ENCODE measurements around the gene ZNF71. TPM values are rescaled to one million over a fixed set of nuclear protein-coding genes. Genes with fewer than 3 reads are reported as not detected.

Gene ZNF71
- total RNA-seq, 6 experiments from 2014 or later: 5.1 to 5.9 (median 5.6) TPM

DNA sequence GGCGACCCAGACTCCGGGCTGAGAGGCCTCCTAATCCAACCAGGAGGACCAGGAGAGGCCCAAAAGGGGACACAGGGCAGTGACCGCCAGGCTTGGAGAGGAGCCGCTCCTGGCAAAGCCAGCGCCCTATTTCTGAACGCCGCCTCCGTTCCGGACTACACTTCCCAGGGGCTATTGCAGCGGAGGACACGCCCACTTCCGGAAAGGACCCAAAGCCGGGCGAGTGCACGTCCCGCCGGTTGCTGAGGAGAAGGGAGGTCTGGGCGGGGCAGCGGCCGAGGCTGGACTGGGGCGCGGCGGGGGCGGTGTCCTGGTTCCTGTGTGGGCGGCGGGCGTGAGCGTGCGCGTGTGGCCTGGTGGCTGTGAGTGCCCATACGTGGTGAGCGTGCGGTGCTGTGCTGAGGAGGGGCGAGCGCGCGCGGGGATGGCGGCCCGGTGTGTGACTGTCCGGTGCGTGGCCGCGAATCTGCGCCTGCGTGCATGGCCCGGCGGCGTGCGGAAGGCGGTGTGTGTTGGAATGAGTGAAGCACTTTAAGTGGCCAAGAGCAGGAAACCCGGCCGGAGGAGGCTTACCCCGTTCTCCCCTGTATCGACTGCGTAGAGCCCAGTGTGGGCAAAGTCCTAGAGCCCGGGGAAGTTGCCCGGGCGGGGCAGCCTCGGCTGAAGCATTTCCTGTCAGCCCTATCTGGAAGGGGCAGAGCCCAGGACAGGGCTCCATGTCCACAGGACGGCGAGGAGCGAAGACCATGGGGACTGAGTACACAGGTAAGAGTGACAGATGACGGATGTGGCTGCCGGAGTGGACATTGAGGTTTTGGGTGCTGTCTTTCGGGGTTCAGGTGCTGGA is 27.6 kb upstream of the ZNF71 start, which contains the start of gene ZNF470:
Gene ZNF470, plus strand, starts transcription at position 195 of the 847 bp plus-strand sequence. CDS start 2,844 bp downstream, outside the sequence.
- H3K4me1 Mint-ChIP-seq (ENCODE audit: low read depth): peaks cover 7% of the 10 kb centered on the region
- peak within 1 kb of the TSS; percentile 86 for H3K27ac Mint-ChIP-seq
- TF ChIP-seq, protein P1, sequence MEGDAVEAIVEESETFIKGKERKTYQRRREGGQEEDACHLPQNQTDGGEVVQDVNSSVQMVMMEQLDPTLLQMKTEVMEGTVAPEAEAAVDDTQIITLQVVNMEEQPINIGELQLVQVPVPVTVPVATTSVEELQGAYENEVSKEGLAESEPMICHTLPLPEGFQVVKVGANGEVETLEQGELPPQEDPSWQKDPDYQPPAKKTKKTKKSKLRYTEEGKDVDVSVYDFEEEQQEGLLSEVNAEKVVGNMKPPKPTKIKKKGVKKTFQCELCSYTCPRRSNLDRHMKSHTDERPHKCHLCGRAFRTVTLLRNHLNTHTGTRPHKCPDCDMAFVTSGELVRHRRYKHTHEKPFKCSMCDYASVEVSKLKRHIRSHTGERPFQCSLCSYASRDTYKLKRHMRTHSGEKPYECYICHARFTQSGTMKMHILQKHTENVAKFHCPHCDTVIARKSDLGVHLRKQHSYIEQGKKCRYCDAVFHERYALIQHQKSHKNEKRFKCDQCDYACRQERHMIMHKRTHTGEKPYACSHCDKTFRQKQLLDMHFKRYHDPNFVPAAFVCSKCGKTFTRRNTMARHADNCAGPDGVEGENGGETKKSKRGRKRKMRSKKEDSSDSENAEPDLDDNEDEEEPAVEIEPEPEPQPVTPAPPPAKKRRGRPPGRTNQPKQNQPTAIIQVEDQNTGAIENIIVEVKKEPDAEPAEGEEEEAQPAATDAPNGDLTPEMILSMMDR (IDR thresholded peaks at IDR 0.05): no peak
- peak; percentile 89 for DNase-seq
- peaks cover 82% of the 10 kb centered on the region for H3K9me3 Mint-ChIP-seq
- no peaks in the 10 kb centered on the region; the same call in 1 of the 2 replicates for H3K27me3 Mint-ChIP-seq (ENCODE audit: insufficient read depth)
- H3K4me3 Mint-ChIP-seq: peak within 1 kb of the TSS; percentile 98
- H3K36me3 Mint-ChIP-seq (ENCODE audit: low read depth): peaks cover 61% of the 10 kb centered on the region

DNA sequence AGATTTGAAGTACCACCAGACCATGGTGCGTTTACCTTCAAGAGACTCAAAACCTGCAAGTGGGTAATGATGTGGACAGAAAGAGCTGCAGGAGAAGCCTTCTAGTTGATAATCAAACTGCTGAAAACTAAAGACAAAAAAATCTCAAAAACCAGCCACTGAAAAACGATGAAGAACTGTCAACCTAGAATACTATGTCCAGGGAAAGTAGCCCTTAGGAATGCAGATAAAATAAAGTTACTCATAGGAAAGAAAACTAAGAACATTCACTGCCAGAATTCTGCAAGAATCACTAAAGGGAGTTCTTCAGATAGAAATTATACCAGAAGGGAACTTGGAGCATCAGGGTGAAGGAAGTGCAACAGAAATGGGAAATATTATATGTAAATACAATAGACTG is 22.5 kb upstream of the ZNF71 start:
- H3K36me3 Mint-ChIP-seq (ENCODE audit: low read depth): peaks cover 83% of the 10 kb centered on the region
- peaks cover 86% of the 10 kb centered on the region for H3K9me3 Mint-ChIP-seq
- DNase-seq: no peak
- H3K4me3 Mint-ChIP-seq: no peak overlapping the region
- H3K4me1 Mint-ChIP-seq (ENCODE audit: low read depth): peaks cover 5% of the 10 kb centered on the region
- TF ChIP-seq, protein P1 (IDR thresholded peaks at IDR 0.05): no peak
- H3K27me3 Mint-ChIP-seq (ENCODE audit: insufficient read depth): no peaks in the 10 kb centered on the region
- no peak overlapping the region for H3K27ac Mint-ChIP-seq

DNA sequence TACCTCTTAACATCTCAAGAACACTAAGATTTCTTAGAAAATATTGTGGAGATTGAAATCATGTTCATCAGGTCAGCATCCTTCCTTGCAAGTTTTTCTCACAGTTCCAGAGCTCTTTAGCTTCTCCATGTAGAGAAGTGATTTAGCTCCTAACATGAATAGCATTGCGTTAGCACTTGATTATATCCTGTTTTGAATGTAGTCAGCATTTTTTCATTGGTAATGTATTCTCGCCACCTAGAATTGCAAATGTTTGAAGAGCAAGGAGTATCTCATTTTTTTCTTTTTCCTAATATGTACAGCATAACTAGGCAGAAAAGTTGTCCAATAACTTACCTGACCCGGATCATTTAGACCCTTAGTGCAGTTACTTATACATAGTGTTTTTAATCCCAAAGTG is 21.2 kb upstream of the ZNF71 start:
- TF ChIP-seq, protein P1 (IDR thresholded peaks at IDR 0.05): no peak
- H3K4me3 Mint-ChIP-seq: no peak overlapping the region
- DNase-seq: no peak
- no peaks in the 10 kb centered on the region for H3K4me1 Mint-ChIP-seq (ENCODE audit: low read depth)
- peaks cover 91% of the 10 kb centered on the region for H3K36me3 Mint-ChIP-seq (ENCODE audit: low read depth)
- H3K9me3 Mint-ChIP-seq: peaks cover 90% of the 10 kb centered on the region
- H3K27ac Mint-ChIP-seq: no peak overlapping the region
- H3K27me3 Mint-ChIP-seq (ENCODE audit: insufficient read depth): no peaks in the 10 kb centered on the region

DNA sequence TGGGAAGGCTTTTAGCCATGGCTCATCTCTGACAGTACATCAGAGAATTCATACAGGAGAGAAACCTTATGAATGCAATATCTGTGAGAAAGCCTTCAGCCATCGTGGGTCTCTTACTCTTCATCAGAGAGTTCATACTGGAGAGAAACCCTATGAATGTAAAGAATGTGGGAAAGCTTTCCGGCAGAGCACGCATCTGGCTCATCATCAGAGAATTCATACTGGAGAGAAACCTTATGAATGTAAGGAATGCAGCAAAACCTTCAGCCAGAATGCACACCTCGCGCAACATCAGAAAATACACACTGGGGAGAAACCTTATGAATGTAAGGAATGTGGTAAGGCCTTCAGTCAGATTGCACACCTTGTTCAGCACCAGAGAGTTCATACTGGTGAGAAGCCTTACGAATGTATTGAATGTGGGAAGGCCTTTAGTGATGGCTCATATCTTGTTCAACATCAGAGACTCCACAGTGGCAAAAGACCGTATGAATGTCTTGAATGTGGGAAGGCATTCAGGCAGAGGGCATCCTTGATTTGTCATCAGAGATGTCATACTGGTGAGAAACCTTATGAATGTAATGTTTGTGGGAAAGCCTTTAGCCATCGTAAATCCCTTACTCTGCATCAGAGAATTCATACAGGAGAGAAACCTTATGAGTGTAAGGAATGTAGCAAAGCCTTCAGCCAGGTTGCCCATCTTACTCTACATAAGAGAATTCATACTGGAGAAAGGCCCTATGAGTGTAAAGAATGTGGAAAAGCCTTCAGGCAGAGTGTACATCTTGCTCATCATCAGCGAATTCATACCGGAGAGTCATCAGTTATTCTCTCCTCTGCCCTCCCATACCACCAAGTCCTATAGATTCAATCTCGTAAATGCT is 17.1 kb upstream of the ZNF71 start:
- Mint-ChIP-seq H3K4me1 (ENCODE audit: low read depth) (no peaks in the 10 kb centered on the region), H3K9me3 (peaks cover 95% of the 10 kb centered on the region)
- TF ChIP-seq, protein P1 (IDR thresholded peaks at IDR 0.05): no peak

DNA sequence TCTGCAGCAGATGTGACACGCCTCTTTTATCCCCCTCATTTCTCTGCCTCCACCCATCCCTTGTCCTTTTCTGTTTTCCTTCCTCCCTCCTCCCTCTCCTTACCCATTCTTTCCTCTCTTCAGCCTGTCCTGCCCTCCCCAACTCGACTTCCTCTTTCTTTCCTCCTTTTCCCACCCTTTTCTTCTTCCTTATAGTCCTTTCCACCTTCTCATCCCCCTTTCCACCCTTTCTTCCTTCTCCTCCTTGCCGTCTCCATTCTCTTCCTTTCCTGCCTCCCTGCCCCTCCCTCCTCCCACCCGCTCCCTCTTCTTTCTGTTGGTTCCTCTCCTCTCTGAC is 688 bp upstream of the ZNF71 start:
- H3K36me3 Mint-ChIP-seq (ENCODE audit: low read depth): peaks cover 30% of the 10 kb centered on the region
- TF ChIP-seq, protein P1 (IDR thresholded peaks at IDR 0.05): no peak
- no peak overlapping the region for H3K27ac Mint-ChIP-seq
- peak overlapping the region; percentile 94 for H3K4me3 Mint-ChIP-seq
- peaks cover 13% of the 10 kb centered on the region for H3K4me1 Mint-ChIP-seq (ENCODE audit: low read depth)
- peaks cover 3% of the 10 kb centered on the region; the same call in 1 of the 2 replicates for H3K27me3 Mint-ChIP-seq (ENCODE audit: insufficient read depth)
- peaks cover 38% of the 10 kb centered on the region for H3K9me3 Mint-ChIP-seq
- DNase-seq: no peak

More for the DNA sequence above, 17.1 kb upstream of the ZNF71 start:
- DNase-seq: no peak
- H3K27me3 Mint-ChIP-seq (ENCODE audit: insufficient read depth): no peaks in the 10 kb centered on the region
- H3K4me3 Mint-ChIP-seq: no peak overlapping the region
- H3K27ac Mint-ChIP-seq: no peak overlapping the region
- H3K36me3 Mint-ChIP-seq (ENCODE audit: low read depth): peaks cover 81% of the 10 kb centered on the region
